ENCODE measurements around the gene VSX1.

GRCh38 chr20:25100914-25101313 is 19.0 kb upstream of the VSX1 start:
- TF ChIP-seq CTCF (conservative IDR thresholded peaks at IDR 0.05; ENCODE audit: low read depth, low read length) (no peak), MAFK (IDR thresholded peaks at IDR 0.05; ENCODE audit: low read depth, low read length) (no peak), RAD21 (IDR thresholded peaks at IDR 0.05; ENCODE audit: low read length) (no peak), CEBPB (IDR thresholded peaks at IDR 0.05; ENCODE audit: low read depth, low read length) (no peak), RFX5 (IDR thresholded peaks at IDR 0.05; ENCODE audit: low read depth, low read length) (no peak), BHLHE40 (IDR thresholded peaks at IDR 0.05; ENCODE audit: low read depth, low read length) (no peak), SMC3 (IDR thresholded peaks at IDR 0.05; ENCODE audit: low read depth, low read length) (no peak), POLR2A (IDR thresholded peaks at IDR 0.05; ENCODE audit: low read depth, low read length) (no peak), MXI1 (IDR thresholded peaks at IDR 0.05; ENCODE audit: borderline replicate concordance, low read depth, low read length) (no peak), FOS (IDR thresholded peaks at IDR 0.05; ENCODE audit: low read depth, low read length) (no peak)

Data from IMR-90 (cell line).